GM21529 (cell line): ENCODE data around the gene PHACTR1.
"Not testable (repeated sequence)": the region's sequence is repeated elsewhere in the genome, so short reads cannot be mapped to it uniquely, and the experiment has no call there.

Experiments used
- ATAC-seq: cut with Tn5 transposase; IDR thresholded peaks from one replicate; pipeline ENCODE4 v1.9.1; 2021; ENCODE audit not compliant: unreplicated experiment

PHACTR1 gene

DNA sequence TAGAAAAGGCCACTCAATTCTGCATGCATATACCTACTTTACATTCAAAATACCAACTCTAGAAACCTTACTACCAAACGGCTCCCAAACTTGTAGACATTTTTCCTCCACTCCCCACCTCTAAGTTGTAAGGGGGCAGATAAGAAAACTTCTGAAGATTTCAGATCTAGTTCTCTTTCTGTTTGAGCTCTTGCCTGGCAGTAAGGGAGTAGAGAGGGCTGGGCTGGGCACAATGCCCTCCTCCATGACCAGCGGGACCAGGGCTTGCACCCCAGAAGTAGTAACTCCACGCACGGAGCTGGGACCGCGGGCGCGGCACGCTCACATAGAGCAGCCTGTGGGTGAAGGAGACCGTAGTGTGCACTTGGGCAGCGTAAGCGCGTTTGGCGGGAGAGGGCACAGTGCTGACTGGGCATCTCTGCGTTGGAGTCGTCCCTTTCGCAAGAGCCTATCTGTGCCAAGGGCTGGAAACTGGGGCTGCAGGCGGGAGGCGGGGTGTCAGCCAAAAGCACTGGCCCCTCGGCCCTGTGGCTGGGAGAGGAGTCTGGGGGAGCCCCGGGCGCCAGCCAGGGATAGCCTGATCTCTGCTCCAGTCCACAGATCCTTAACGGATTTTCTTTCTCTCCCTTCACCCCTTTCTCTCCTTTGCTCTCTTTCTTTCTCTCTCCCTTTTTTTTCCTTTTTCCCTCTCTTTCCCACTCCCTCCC, 32.4 kb downstream of the PHACTR1 start:
- no peak for ATAC-seq

DNA sequence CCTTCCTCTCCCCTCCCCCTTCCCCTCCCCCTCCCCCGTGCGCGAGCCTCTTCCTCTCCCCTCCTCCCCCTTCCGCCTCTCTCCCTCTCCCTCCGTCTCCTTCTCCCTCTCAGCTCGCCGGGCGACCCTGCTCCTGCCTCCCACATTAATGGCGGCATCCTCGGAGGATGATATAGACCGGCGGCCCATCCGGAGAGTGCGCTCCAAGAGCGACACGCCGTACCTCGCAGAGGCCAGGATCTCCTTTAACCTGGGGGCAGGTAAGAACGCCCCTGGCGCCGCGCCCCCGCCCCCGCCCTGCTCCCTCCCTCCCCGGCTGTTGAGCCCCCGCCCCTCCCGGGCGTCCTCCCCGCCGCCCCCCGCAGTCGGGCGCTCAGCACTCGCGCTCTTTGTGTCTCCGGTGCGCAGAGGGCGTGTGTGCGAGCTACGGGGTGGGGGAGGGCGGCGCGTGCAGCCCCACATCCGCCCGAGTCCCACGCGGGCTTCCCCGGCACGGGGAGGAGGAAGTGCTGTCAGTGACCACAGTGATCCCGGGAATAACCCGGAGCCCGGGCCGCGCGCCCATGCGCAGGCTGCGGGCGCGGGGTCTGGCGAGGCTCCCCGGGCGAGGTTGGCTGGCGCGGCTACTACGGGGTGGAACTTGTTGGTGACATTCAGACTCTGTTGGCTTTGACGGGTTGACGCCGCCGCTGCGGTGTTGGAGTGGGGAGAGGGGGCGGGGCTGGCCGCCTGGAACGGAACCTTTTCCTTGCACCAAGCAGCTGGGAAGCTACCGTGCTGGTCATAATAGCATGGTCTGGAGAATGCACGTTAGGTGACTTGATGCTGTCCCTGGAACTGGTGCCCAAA, 33.2 kb downstream of the PHACTR1 start:
- ATAC-seq, result no peak

GRCh38 chr6:12750416-12750815, 33.8 kb downstream of the PHACTR1 start:
- ATAC-seq, result no peak

GRCh38 chr6:12751694-12752325, 35.2 kb downstream of the PHACTR1 start:
- ATAC-seq, result no peak

DNA sequence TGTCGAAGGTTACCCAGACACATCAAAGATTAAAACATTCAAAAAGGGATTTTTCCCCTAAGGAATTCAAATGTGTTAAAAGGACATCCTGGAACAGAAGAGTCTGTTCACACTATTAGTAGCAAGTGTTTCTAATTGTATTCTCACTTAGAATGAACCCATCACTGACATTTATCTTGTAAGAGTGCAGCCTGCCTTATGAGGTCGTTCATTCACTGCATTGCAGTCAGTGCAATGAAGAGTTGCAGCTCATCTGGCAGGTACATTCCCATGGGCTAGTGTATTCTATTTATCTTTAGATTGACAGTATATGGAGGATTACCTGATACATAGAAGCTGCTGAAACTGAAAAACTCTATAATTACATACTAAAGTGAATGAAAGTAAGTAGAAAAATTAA, 36.5 kb downstream of the PHACTR1 start:
- ATAC-seq, result no peak

- no peak for ATAC-seq
Observed at GRCh38 chr6:12760226-12760625, 43.7 kb downstream of the PHACTR1 start.

DNA sequence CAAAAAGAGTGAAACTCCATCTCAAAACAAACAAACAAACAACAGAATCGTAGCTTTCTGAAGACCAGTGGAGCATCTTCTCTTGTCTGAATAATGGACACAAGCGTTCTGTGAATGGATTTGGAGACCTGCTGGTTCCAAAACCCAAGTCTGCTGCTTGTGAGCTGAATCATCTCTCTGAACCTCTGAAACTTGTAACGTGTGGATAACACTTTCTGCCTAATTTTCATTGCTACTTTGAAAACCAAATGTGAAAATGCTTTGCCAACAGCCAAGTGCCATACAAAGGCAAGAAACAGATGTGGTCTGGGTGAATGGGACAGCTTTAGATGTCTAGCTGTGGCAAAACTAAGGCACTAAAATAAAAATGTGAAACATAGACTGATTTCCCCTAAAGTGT, 44.3 kb downstream of the PHACTR1 start:
- ATAC-seq, result no peak

- no peak for ATAC-seq
Observed at GRCh38 chr6:12761376-12762115, 45.0 kb downstream of the PHACTR1 start.

DNA sequence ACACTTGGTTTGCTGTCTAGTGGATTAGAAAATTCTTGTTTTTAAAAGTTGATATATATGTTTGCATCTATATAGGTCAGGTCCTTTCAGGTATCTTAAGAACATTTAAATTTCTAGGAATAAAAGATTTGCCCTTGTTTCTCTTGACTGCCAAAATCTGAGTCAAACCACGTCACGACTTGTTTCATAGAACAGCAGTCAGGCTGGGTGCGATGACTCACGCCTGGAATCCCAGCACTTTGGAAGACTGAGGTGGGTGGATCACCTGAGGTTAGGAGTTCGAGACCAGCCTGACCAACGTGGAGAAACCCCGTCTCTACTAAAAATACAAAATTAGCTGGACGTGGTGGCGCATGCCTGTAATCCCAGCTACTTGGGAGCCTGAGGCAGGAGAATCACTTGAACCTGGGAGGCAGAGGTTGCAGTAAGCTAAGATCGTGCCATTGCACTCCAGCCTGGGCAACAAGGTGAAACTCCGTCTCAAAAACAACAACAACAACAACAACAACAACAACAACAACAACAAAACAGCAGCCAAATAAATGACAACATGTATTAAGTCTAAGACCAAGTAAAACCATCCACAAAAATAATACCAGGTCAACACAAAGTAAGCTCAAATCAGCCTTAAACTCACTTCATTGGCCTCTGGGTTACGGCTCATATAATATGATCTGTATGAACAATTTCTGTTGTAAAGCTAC, 46.3 kb downstream of the PHACTR1 start:
- ATAC-seq, result not testable (repeated sequence)

DNA sequence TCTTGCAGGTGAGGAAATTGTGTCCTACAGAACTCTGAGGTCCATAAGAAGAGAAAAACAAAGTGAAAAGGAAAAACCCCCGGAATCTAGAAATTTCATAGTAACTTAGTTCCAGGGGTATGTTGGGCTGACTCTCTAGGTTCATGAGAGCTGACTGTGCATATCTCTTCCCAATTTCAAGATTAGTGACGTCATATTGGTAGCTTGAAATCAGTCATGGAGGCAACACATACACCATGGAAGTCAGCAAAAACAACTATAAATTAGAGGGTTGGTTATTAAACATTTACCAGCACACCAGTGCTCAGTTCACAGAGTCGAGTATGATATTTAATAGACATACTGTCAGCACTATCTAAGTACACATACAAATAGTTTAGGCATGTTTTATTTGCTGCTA, 49.8 kb downstream of the PHACTR1 start:
- no peak for ATAC-seq

- no peak for ATAC-seq
Observed at GRCh38 chr6:12767016-12767415, 50.4 kb downstream of the PHACTR1 start.

DNA sequence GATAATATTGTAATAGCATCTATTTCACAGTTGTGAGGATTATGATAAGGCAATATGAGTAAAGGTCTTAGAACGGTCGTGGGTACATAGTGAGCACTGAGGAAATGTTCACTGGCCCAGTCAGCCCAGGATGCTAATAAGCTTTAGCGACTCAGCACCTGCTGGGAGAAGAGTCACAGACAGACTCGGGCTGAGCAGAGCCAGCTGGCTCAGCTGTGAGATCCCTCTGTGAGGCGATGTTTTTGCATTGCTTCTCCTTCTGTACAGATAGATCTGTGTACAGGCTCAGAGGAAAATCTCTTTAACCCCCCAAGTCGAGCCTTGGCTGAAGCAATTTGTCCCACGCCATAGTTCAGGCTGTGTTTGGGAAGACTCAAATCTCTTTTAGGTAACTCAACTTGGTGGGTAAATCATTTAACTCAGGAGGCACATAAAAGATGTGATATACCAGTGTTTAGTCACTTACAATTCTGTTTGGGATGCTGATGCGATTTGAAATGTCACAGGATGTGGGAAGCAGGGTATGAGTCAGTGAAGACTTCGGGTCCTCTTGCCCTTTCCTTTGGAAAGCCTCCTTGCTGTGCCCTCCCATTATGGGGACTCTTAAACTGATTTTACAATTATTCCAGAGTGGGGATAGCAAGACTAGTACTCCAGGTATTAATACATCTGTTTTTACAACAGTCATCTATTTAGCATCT, 53.1 kb downstream of the PHACTR1 start:
- ATAC-seq, result no peak

- no peak for ATAC-seq
Observed at GRCh38 chr6:12772416-12772815, 55.8 kb downstream of the PHACTR1 start.

- ATAC-seq, result no peak
Observed at GRCh38 chr6:12776291-12776690, 59.7 kb downstream of the PHACTR1 start.

GRCh38 chr6:12779772-12780171, 63.2 kb downstream of the PHACTR1 start:
- no peak for ATAC-seq

DNA sequence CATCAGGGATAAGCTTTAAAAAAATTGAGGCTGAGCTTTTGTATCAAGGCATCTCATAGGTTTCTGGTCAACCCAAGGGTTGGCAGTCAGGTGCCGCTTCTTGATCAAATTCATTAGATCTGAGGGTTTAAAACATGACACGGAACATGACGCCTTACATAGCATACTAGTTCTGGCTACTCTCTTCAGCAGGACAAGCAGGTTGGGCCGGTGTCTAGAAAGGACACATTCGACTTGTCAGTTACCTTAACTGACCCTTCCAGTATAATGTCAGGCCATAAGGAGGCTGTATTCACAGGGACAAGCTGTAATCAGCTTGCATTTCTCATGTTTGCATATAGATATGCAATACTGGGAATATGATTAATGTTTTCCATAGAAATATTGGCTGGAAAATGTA, 65.6 kb downstream of the PHACTR1 start:
- no peak for ATAC-seq

GRCh38 chr6:12785301-12785700, 68.7 kb downstream of the PHACTR1 start:
- no peak for ATAC-seq

DNA sequence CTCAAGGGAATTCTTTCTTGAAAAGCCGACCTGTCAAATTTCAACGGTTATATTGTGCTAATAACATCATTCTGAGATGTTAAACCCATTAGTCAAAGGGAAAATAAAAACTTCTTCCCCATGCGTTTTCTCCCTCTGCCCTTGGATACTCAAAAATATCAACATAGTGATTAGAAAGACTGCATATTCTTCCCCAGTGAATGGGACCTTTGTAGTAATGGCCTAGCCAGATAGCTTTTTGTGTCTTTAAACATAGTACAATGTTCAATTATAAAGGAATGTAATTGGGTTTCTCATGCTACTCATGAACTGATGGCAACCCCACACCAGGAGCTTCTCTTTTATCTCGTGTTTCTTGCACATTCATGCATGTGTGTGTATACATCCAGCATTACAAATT, 69.4 kb downstream of the PHACTR1 start:
- no peak for ATAC-seq

- ATAC-seq, result no peak
Observed at GRCh38 chr6:12791371-12791770, 74.8 kb downstream of the PHACTR1 start.

DNA sequence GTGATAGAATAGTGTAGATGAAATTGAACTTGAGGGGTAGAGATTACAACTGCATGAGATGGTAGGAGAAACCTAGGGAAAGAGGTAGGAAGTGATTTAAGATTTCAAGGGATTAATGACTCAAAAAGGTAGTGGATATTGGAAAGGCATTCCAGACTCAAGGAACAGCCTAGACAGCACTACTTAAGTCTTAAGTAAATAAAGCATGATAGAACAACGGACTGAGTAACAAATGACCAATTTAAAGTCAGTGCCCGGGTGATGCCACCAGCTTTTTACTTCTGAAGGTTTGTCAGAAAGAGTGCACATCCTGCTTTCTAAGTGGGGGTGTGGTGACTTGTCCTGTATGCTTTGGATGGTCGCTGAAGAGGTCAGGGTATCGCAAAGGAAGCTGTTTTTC, 81.8 kb downstream of the PHACTR1 start:
- no peak for ATAC-seq
